OCI-LY3 (cell line): ENCODE data around the gene LDAH.
"Not testable (repeated sequence)": the region's sequence is repeated elsewhere in the genome, so short reads cannot be mapped to it uniquely, and the experiment has no call there.

Experiments
- H2AFZ ChIP-seq: fragments of 200-600, 300-600 bp; shearing (Covaris generic); 2 replicates; pipeline ENCODE4 v1.6.0; 2014; ENCODE audit warnings: antibody characterized with exemption, low read depth, low read length
- H3K27ac ChIP-seq: fragments of 200-600, 300-600 bp; sonication (generic); 2 replicates; pipeline ENCODE4 v1.5.1; 2014; ENCODE audit warnings: mild to moderate bottlenecking, low read length, moderate library complexity, mixed read lengths
- H3K27me3 ChIP-seq: fragments of 200-600, 300-600 bp; sonication (generic); 2 replicates; pipeline ENCODE4 v1.6.1; 2014; ENCODE audit warnings: low read depth, low read length, mixed read lengths
- H3K36me3 ChIP-seq: fragments of 200-600, 300-600 bp; sonication (generic); replicated peaks from 2 replicates; pipeline ENCODE3; 2014; ENCODE audit warnings: low read depth, low read length, mixed read lengths
- H3K4me1 ChIP-seq: fragments of 300-600, 200-600 bp; sonication (generic); 2 replicates; pipeline ENCODE4 v1.6.1; 2014; ENCODE audit warnings: low read length, mixed read lengths
- H3K4me2 ChIP-seq: fragments of 200-600, 300-600 bp; sonication (generic); 2 replicates; pipeline ENCODE4 v1.6.1; 2014; ENCODE audit warnings: low read length, mixed read lengths
- H3K4me3 ChIP-seq: fragments of 300-600, 200-600 bp; sonication (generic); 2 replicates; pipeline ENCODE4 v1.5.1; 2014; ENCODE audit warnings: antibody characterized with exemption, mild to moderate bottlenecking, low read length, moderate library complexity
- H3K79me2 ChIP-seq: fragments of 300-600, 200-600 bp; shearing (Covaris generic); 2 replicates; pipeline ENCODE4 v1.6.1; 2014; ENCODE audit warnings: mild to moderate bottlenecking, low read length, mixed read lengths
- H3K9ac ChIP-seq: fragments of 300-600, 200-600 bp; shearing (Covaris generic); 2 replicates; pipeline ENCODE4 v1.6.0; 2014; ENCODE audit warnings: mild to moderate bottlenecking, low read length, moderate library complexity
- H3K9me3 ChIP-seq: fragments of 200-600, 300-600 bp; shearing (Covaris generic); 2 replicates; pipeline ENCODE4 v1.6.1; 2014; ENCODE audit warnings: low read length, mixed read lengths; ENCODE audit not compliant: insufficient read depth
- H4K20me1 ChIP-seq: fragments of 200-600, 300-600 bp; sonication (generic); 2 replicates; pipeline ENCODE4 v1.6.1; 2016; ENCODE audit warnings: low read length, mixed read lengths; ENCODE audit not compliant: insufficient read depth
- CTCF ChIP-seq: fragments of 200-600, 300-600 bp; sonication (generic); IDR thresholded peaks from 2 replicates; pipeline ENCODE4 v1.5.1; 2014; ENCODE audit warnings: antibody characterized with exemption, low read length, low read depth
- EZH2phosphoT487 ChIP-seq: fragments of 200-600 bp; shearing (Covaris generic); IDR thresholded peaks from 2 replicates; pipeline ENCODE4 v1.6.1; 2018; ENCODE audit warnings: antibody characterized with exemption, mixed run types, low read depth

LDAH gene

GRCh38 chr2:20717641-20718040 lies 105.3 kb downstream of the LDAH start:
- H4K20me1 ChIP-seq, result no peaks in the 10 kb centered on the region
- no peak overlapping the region for H3K27ac ChIP-seq
- H3K4me3 ChIP-seq, result no peak overlapping the region
- no peaks in the 10 kb centered on the region for H3K4me1 ChIP-seq
- no peak overlapping the region for H3K9ac ChIP-seq
- H3K4me2 ChIP-seq, result no peak overlapping the region
- peaks cover 2% of the 10 kb centered on the region; the same call in 1 of the 2 replicates for H3K79me2 ChIP-seq
- H3K36me3 ChIP-seq, result peaks cover 11% of the 10 kb centered on the region
- TF ChIP-seq EZH2phosphoT487 (no peak), CTCF (no peak)
- no peak overlapping the region for H2AFZ ChIP-seq
- H3K9me3 ChIP-seq, result no peaks in the 10 kb centered on the region
- no peaks in the 10 kb centered on the region for H3K27me3 ChIP-seq

- H3K9ac ChIP-seq, H3K4me3 ChIP-seq, H3K27me3 ChIP-seq, H3K79me2 ChIP-seq, H3K4me1 ChIP-seq, H3K27ac ChIP-seq, H3K4me2 ChIP-seq, H2AFZ ChIP-seq, H4K20me1 ChIP-seq, H3K9me3 ChIP-seq: not testable (repeated sequence)
- peaks cover 11% of the 10 kb centered on the region for H3K36me3 ChIP-seq
Observed at GRCh38 chr2:20716164-20716563, 106.7 kb downstream of the LDAH start.

GRCh38 chr2:20714412-20714811 lies 108.5 kb downstream of the LDAH start:
- not testable (repeated sequence) for H3K4me1 ChIP-seq, H3K4me3 ChIP-seq, H2AFZ ChIP-seq, H3K79me2 ChIP-seq, H4K20me1 ChIP-seq, H3K27me3 ChIP-seq, H3K9me3 ChIP-seq, H3K27ac ChIP-seq, H3K4me2 ChIP-seq, H3K9ac ChIP-seq
- peaks cover 11% of the 10 kb centered on the region for H3K36me3 ChIP-seq

- not testable (repeated sequence) for H3K4me3 ChIP-seq, H3K9me3 ChIP-seq, H2AFZ ChIP-seq, H3K4me2 ChIP-seq, H3K79me2 ChIP-seq, H4K20me1 ChIP-seq, H3K27ac ChIP-seq, H3K4me1 ChIP-seq, H3K9ac ChIP-seq, H3K27me3 ChIP-seq
- peaks cover 11% of the 10 kb centered on the region for H3K36me3 ChIP-seq
Observed at GRCh38 chr2:20713585-20713984, 109.3 kb downstream of the LDAH start.

GRCh38 chr2:20711641-20712040 lies 111.3 kb downstream of the LDAH start:
- H3K36me3 ChIP-seq, H2AFZ ChIP-seq, H3K4me1 ChIP-seq, H3K27me3 ChIP-seq, H3K27ac ChIP-seq, H3K4me2 ChIP-seq, H3K4me3 ChIP-seq, H3K79me2 ChIP-seq, H3K9me3 ChIP-seq, H3K9ac ChIP-seq, H4K20me1 ChIP-seq: not testable (repeated sequence)

- Histone ChIP-seq H3K36me3 (peaks cover 3% of the 10 kb centered on the region), H3K27me3 (no peaks in the 10 kb centered on the region), H4K20me1 (no peaks in the 10 kb centered on the region), H3K4me1 (peaks cover 14% of the 10 kb centered on the region), H2AFZ (no peak overlapping the region), H3K4me3 (no peak overlapping the region), H3K27ac (no peak overlapping the region), H3K79me2 (0 out of 2 replicates have a peak, but pooled peaks cover 5% of the 10 kb centered on the region), H3K9me3 (no peaks in the 10 kb centered on the region), H3K4me2 (no peak overlapping the region), H3K9ac (no peak overlapping the region)
- TF ChIP-seq EZH2phosphoT487, result no peak
- no peak for TF ChIP-seq CTCF
Observed at GRCh38 chr2:20707601-20708000, 115.3 kb downstream of the LDAH start.
